GM10248 (cell line): Measurements from ENCODE around the gene MTREX.

Source experiments
- CTCF ChIA-PET: fragments of 300-600 bp; sonication (Branson Sonifier 250); formaldehyde crosslinking; extraction: SDS; loops from one replicate; lab custom pipeline; 2021; ENCODE audit warnings: antibody characterized with exemption; lab: Yijun Ruan, JAX
- POLR2A ChIA-PET: fragments of 350-650 bp; sonication (Branson Sonifier 250); formaldehyde crosslinking; extraction: SDS; loops from one replicate; lab custom pipeline; 2020; ENCODE audit warnings: antibody characterized with exemption; lab: Yijun Ruan, JAX
- DNase-seq: peaks from one replicate; pipeline ENCODE4 v3.0.0; 2012; ENCODE audit errors: extremely low spot score
- TF ChIP-seq, protein P1 (sequence below): IDR thresholded peaks from 2 replicates; pipeline ENCODE4 v1.5.1; 2012; ENCODE audit warnings: mild to moderate bottlenecking, low read depth; ENCODE audit errors: extremely low read depth, missing control alignments, control extremely low read depth

The MTREX gene

DNA sequence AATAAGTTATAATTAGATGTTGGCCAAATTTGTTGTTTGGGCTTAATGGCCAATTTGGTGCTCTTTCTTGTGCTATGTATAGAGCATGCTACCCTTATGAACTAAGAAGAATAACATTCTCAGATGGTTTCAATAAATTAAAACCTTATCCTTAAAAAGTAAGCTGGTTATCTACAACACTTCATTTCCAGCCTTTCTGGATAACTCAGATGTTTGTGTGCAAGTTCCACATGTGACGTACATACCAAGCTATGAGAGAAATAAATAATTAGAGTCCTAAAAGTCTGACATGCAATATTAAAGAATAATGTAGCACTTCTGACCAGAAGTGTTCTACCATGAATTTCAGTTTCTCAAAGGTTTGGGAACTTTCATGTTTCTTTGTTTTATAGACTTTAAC, 11.7 kb downstream of the MTREX start:
- CTCF ChIA-PET: interaction anchor here (0.7 to 1.0 kb wide), 2 partner anchors 9 to 11 kb away, joined by 3 to 4 read pairs; partner anchors contain the start of gene MTREX
- no peak for DNase-seq
- TF ChIP-seq, protein P1, sequence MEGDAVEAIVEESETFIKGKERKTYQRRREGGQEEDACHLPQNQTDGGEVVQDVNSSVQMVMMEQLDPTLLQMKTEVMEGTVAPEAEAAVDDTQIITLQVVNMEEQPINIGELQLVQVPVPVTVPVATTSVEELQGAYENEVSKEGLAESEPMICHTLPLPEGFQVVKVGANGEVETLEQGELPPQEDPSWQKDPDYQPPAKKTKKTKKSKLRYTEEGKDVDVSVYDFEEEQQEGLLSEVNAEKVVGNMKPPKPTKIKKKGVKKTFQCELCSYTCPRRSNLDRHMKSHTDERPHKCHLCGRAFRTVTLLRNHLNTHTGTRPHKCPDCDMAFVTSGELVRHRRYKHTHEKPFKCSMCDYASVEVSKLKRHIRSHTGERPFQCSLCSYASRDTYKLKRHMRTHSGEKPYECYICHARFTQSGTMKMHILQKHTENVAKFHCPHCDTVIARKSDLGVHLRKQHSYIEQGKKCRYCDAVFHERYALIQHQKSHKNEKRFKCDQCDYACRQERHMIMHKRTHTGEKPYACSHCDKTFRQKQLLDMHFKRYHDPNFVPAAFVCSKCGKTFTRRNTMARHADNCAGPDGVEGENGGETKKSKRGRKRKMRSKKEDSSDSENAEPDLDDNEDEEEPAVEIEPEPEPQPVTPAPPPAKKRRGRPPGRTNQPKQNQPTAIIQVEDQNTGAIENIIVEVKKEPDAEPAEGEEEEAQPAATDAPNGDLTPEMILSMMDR: no peak
- POLR2A ChIA-PET: no interaction called here

DNA sequence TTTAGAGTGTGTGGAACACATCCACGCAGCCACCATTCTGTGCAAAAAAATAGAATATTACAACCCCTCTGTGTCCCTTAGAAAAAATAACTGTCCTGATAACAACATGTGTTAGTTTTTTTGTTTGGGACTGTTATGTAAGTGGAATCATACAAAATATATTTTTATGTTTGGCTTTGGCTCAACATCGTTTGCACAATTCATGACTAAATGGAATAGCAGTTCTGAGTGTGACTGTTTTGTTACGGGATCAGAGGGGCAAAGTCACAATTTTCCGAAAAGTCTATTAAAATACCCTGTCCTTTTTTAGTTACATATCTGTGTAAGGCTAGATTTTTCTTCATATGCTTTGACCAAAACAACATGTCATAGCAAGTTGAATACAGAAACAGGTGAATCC, 12.8 kb downstream of the MTREX start:
- ChIA-PET CTCF (no interaction called here), POLR2A (no interaction called here)
- TF ChIP-seq, protein P1: no peak
- no peak for DNase-seq

DNA sequence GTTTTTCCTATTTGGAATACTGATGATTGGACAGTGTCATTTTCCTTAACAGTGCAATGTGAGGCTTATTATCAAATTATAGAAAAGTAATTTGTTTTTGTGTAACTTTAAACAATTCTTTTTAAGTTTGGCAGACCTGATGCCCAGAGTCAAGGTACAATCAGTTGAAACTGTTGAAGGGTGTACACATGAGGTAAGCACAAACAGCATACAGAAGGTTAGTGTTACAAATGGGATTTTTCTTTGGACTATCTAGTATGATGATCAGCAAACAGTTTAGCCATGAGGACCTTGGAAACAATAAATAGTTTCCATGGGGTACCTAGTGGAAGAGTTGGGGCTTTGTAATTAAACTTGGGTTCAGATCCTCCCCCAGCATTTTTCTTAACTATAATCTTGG, 16.2 kb downstream of the MTREX start:
- DNase-seq: no peak
- ChIA-PET POLR2A (no interaction called here), CTCF (interaction anchor here (0.9 to 2.7 kb wide), 3 partner anchors 14 to 368 kb away, joined by 3 to 8 read pairs (median 4); no protein-coding TSS in a partner anchor)
- TF ChIP-seq, protein P1: no peak

DNA sequence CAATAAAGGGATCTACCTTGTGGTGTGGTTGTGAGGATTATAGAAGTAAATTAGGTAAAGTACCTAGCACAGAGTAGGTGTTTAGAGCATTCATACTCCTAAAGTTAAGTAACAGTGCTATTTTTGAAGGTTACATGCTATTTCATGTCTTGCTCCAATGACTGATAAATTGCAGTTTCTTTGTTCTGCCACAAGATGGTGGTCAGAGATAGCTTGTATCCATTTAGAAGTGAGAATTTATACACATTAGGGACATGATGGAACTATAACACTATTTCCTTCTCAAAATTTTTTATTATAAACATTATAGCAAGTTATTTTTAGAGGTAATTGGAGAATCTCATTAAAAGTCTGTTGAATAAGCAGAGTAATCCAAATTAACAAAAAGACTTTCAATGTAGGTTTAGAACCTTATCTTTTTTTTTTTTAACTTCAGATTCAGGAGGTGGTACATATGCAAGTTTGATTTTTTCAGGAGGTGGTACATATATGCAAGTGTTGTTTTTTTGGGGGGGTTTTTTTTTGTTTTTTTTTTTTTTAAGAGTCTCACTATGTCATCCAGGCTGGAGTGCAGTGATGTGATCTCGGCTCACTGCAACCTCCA, 17.1 kb downstream of the MTREX start:
- TF ChIP-seq, protein P1: peak; percentile 71
- ChIA-PET CTCF (interaction anchor here (0.6 to 2.7 kb wide), 9 partner anchors 9 to 1954 kb away, joined by 3 to 8 read pairs (median 3); no protein-coding TSS in a partner anchor), POLR2A (no interaction called here)
- peak; percentile 29 for DNase-seq

DNA sequence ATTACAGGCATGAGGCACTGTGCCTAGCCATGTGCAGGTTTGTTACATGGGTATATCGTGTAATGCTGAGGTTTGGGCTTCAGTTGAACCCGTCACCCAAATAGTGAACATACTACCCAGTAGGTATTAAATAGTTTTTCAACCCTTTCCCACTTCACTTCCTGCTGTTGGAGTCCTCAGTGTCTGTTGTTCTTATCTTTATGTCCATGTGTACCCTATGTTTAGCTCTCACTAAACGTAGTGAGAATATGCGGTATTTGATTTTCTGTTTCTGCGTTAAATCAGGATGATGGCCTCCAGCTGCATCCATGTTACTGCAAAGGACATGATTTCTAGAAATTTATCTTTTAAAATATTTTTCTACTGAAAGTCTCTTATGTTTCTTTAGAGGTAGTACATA, 17.8 kb downstream of the MTREX start:
- CTCF ChIA-PET: interaction anchor here (0.9 to 1.1 kb wide), 3 partner anchors 10 to 31 kb away, joined by 3 read pairs; no protein-coding TSS in a partner anchor
- POLR2A ChIA-PET: no interaction called here

DNA sequence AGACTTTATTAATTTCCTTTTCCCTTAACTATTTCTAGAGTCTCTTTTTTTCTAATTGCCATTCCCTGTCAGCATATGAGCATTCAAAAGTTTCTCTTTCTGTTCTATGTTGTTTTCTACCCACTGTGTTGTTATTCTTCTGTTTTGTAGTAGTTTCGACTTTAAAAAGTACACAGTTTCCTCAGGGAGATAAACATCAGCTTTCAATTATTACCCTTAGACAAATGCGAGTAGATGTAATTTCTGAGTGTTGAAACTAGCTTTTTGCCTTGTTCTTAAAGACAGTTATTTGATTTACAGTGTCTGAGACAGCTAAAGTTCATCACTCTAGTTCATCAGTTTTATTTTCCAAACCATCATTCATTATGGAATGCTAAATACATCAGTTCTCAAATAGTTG, 19.5 kb downstream of the MTREX start:
- ChIA-PET POLR2A (no interaction called here), CTCF (no interaction called here)
- TF ChIP-seq, protein P1: no peak
- DNase-seq: no peak

More for the DNA sequence above, 17.8 kb downstream of the MTREX start:
- DNase-seq: no peak
- TF ChIP-seq, protein P1: no peak
